Right cardiac atrium (tissue), 5 donors: ENCODE results near the gene THADA. TPM values are rescaled to one million over a fixed set of nuclear protein-coding genes. Genes with fewer than 3 reads are reported as not detected.

Source experiments
- ATAC-seq, 2 donors: fragments of 200-7000 bp; cut with Tn5 transposase; one replicate each; pipeline versions ENCODE4 v1.8.0 to v1.9.1; 2020; ENCODE audit warnings: moderate library complexity in 2 of 2, mild to moderate bottlenecking in 1 of 2
- DNase-seq, 3 donors: peaks; one replicate each; pipeline ENCODE4 v3.0.0-alpha.2; 2020
- H3K27ac ChIP-seq: one replicate; pipeline ENCODE4 v1.5.1; 2013; ENCODE audit warnings: mild to moderate bottlenecking, low read length, control low read depth, moderate library complexity
- H3K27me3 ChIP-seq: one replicate; pipeline ENCODE4 v1.6.1; 2013; ENCODE audit not compliant: control insufficient read depth, insufficient read depth
- H3K4me1 ChIP-seq: one replicate; pipeline ENCODE4 v1.6.1; 2013; ENCODE audit warnings: low read length; ENCODE audit not compliant: control insufficient read depth, insufficient read depth
- H3K4me3 ChIP-seq: one replicate; pipeline ENCODE4 v1.5.1; 2013; ENCODE audit warnings: low read length, control low read depth
- H3K9me3 ChIP-seq: one replicate; pipeline ENCODE4 v1.6.1; 2013; ENCODE audit warnings: low read length; ENCODE audit not compliant: control insufficient read depth
- WGBS: extraction: QIAGEN DNeasy Blood & Tissue Kit; methylation state at CpG from one replicate; pipeline ENCODE4 v1.1.7; 2013; 5-methylcytosine and 5-hydroxymethylcytosine counted together
- intact Hi-C, 4 donors: fragments of 100-400 bp; cut with DNase I; formaldehyde crosslinking; loops; one replicate each; pipeline versions ENCODE4 v1.11.0 to v1.14.0; 2022 to 2023
- polyA plus RNA-seq: library from polyadenylated mRNA; stranded (reverse); fragments of 200-250 nt; gene quantifications from one replicate; pipeline ENCODE4 v1.2.3, GENCODE V29; 2013
- total RNA-seq, 4 donors: library from RNA; stranded (reverse); fragmentation: NEBNext Ultra II Directional; extraction: Animal tissue kit (Norgen Biotek cat#: 25700); gene quantifications; one replicate each; pipeline ENCODE4 v1.2.1, GENCODE V29; 2021
- donor health status: healthy with polysubstance abuse.
- donor health status: DM: no; HTN: yes; CAD: no.
- donor health status: DM: no; HTN: no; CAD: no.
- donor health status: DM: no; HTN: yes; CAD: no; lungs with severe emphysema.
- donor health status: DM: yes; HTN: yes; CAD: no.

The THADA gene
- total and polyA plus RNA-seq, 5 donors, result 10.6 to 20.7 (median 19.8) TPM

GRCh38 chr2:43233218-43234212 lies 362.3 kb downstream of the THADA start:
- ATAC-seq, result peak in 1 of 2 donors; percentile 17
- DNase-seq, result peak in 1 of 3 donors; percentile 3
- intact Hi-C loops, result loop anchor here in 3 of 4 donors (5.0 to 10.0 kb wide), 4 partner anchors 249 to 409 kb away; no protein-coding TSS in a partner anchor
- 80% methylated on average over 9 of the region's 9 CpGs for WGBS
- no peaks in the 10 kb centered on the region for H3K9me3 ChIP-seq
- H3K4me1 ChIP-seq, result no peaks in the 10 kb centered on the region
- no peaks in the 10 kb centered on the region for H3K27me3 ChIP-seq
- no peak overlapping the region for H3K27ac ChIP-seq
- H3K4me3 ChIP-seq, result no peak overlapping the region

DNA sequence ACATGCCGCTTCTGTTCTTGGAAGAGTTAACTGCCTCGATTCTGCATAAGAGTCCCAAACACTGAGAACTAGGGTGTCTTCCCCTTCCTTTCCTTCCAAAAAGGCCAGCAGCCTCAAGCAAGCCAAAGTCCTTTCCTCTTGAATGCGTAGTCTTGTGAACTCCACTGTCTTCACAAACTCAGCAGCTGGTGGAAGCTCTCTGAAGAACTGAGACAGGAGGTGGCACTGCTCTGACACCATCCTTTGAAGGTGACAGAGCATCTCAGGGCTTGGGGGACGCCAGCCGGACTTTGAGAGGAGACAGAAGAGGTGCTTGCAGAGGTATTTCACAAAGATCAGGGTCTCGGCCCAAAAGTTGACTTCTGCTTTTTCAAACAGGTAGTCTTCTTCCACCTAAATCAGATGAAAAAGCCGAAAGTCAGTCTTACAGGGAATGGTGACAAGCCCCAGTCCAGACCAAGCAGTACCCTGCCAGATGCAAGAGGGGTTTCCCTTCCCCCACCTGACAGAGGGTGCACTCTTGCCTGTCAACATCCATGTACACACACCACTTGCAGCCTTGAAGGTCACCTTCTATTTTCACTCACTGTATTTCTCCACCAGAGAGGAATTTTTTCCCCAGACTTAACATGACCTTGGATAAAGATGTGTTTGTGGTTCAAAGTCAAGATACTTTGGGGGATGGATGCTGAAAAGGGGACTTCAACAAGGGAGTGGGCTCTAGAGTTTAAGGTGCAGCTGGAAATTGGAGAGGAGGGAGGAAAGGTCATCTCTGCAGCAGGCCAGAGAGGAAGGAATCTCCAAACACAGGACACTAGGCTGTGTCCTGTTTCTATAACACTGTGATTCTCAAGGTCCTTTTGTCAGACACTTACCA lies 364.6 kb downstream of the THADA start:
- H3K27me3 ChIP-seq, result no peaks in the 10 kb centered on the region
- peak in 1 of 3 donors; percentile 38 for DNase-seq
- peaks cover 4% of the 10 kb centered on the region for H3K4me1 ChIP-seq
- H3K9me3 ChIP-seq, result no peaks in the 10 kb centered on the region
- WGBS, result 75% methylated on average over 7 of the region's 7 CpGs
- no peak for ATAC-seq
- no peak overlapping the region for H3K27ac ChIP-seq
- intact Hi-C loops, result loop anchor here (2.0 to 10.0 kb wide), 5 partner anchors 251 to 406 kb away; no protein-coding TSS in a partner anchor
- no peak overlapping the region for H3K4me3 ChIP-seq

DNA sequence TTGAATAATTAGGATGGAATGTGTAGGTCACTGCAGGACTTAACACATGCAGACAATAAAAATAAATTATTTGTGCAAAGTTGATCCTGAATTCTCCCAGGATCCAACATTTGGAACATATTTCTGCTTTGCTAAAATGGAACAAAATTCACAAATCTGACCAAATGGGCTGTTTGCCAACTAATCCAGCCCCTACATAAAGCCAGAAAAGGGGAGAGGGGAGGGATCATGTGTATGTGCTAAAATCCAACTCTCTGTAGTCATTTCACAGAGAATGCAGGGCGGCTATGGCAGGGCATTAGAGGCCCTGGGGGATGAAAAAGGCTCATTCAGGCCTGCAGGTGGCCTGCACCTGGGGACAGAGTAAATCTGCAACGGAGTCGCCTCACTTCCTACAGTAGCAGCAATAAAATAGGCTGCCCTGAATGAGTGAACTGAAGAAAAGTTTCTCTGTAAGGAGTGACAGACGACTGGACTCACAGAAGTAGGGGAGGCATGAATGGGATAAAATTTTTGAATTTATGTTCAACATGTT lies 365.4 kb downstream of the THADA start:
- ATAC-seq (no peak), DNase-seq (peak in 1 of 3 donors; percentile 27)
- Histone ChIP-seq H3K4me3 (no peak overlapping the region), H3K27me3 (no peaks in the 10 kb centered on the region), H3K27ac (no peak overlapping the region), H3K9me3 (no peaks in the 10 kb centered on the region), H3K4me1 (peaks cover 4% of the 10 kb centered on the region)
- 79% methylated on average over 4 of the region's 4 CpGs for WGBS
- intact Hi-C loops, result loop anchor here (2.0 to 10.0 kb wide), 5 partner anchors 252 to 406 kb away; no protein-coding TSS in a partner anchor

GRCh38 chr2:43228756-43229659 lies 366.8 kb downstream of the THADA start:
- Histone ChIP-seq H3K4me1 (peaks cover 4% of the 10 kb centered on the region), H3K9me3 (no peaks in the 10 kb centered on the region), H3K27ac (peak overlapping the region; percentile 87), H3K4me3 (no peak overlapping the region), H3K27me3 (no peaks in the 10 kb centered on the region)
- ATAC-seq (no peak), DNase-seq (peak in 1 of 3 donors; percentile 30)
- WGBS, result 50% methylated on average over 6 of the region's 6 CpGs
- intact Hi-C loops, result loop anchor here (2.0 to 10.0 kb wide), 13 partner anchors 52 to 402 kb away; no protein-coding TSS in a partner anchor

GRCh38 chr2:43228321-43228751 lies 367.5 kb downstream of the THADA start:
- Histone ChIP-seq H3K4me3 (no peak overlapping the region), H3K27ac (peak overlapping the region; percentile 87), H3K4me1 (peaks cover 4% of the 10 kb centered on the region), H3K9me3 (no peaks in the 10 kb centered on the region), H3K27me3 (no peaks in the 10 kb centered on the region)
- 18% methylated on average over 2 of the region's 2 CpGs for WGBS
- ATAC-seq (no peak), DNase-seq (peak in 1 of 3 donors; percentile 27)
- intact Hi-C loops, result loop anchor here (2.0 to 10.0 kb wide), 13 partner anchors 51 to 401 kb away; no protein-coding TSS in a partner anchor

GRCh38 chr2:43227830-43228281 lies 368.0 kb downstream of the THADA start:
- no peaks in the 10 kb centered on the region for H3K27me3 ChIP-seq
- DNase-seq (no peak), ATAC-seq (no peak)
- H3K4me1 ChIP-seq, result peaks cover 4% of the 10 kb centered on the region
- H3K9me3 ChIP-seq, result no peaks in the 10 kb centered on the region
- intact Hi-C loops, result loop anchor here (2.0 to 10.0 kb wide), 13 partner anchors 51 to 401 kb away; no protein-coding TSS in a partner anchor
- under 1% methylated on average over 10 of the region's 10 CpGs for WGBS
- H3K4me3 ChIP-seq, result peak overlapping the region; percentile 95
- H3K27ac ChIP-seq, result peak overlapping the region; percentile 87

- intact Hi-C loops, result loop anchor here (5.0 to 10.0 kb wide), 12 partner anchors 50 to 400 kb away; no protein-coding TSS in a partner anchor
- Histone ChIP-seq H3K9me3 (no peaks in the 10 kb centered on the region), H3K27me3 (no peaks in the 10 kb centered on the region), H3K4me1 (peaks cover 4% of the 10 kb centered on the region), H3K27ac (peak overlapping the region; percentile 84), H3K4me3 (peak overlapping the region; percentile 95)
- peak; percentile 85 to 86 for ATAC-seq
- under 1% methylated on average over 77 of the region's 77 CpGs for WGBS
- peak; percentile 95 to 98 (median 98) for DNase-seq
These were observed 368.6 kb downstream of the THADA start for GRCh38 chr2:43226955-43227829.

DNA sequence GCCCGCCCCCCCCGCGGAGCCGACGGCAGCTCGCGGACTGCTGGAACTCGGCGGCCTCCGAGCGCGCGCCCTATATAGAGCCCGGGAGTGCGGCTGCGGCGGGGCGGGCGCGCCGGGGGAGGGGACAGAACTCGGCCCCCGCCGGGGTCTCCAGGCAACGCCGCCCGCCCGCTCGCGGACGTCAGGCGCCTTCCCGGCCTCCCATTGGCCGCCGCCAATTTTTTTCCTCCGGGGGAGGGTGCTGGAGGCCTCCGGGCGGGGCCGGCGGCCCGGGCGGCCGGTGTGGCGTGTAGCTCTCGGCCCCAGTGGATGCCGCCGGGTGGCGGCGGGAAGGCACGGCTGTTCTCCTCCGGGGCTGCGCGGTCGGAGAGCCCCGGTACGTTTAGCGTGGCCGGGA lies 369.3 kb downstream of the THADA start, which contains the start of gene ZFP36L2:
ZFP36L2 (minus strand) TSS at position 49 of the 397 bp plus-strand sequence. CDS start 291 bp downstream, outside the sequence.
- peak within 1 kb of the TSS; percentile 95 for H3K4me3 ChIP-seq
- intact Hi-C loops, result loop anchor here (5.0 to 10.0 kb wide), 12 partner anchors 49 to 399 kb away; no protein-coding TSS in a partner anchor
- DNase-seq, result peak; percentile 97 to 99 (median 99)
- peak; percentile 88 to 89 for ATAC-seq
- H3K27ac ChIP-seq, result peak within 1 kb of the TSS; percentile 99
- H3K4me1 ChIP-seq, result peaks cover 4% of the 10 kb centered on the region
- WGBS, result under 1% methylated on average over 57 of the region's 58 CpGs
- no peaks in the 10 kb centered on the region for H3K27me3 ChIP-seq
- H3K9me3 ChIP-seq, result no peaks in the 10 kb centered on the region
